MG63 (cell line): ENCODE measurements around the gene LYRM2. TPM values are rescaled to one million over a fixed set of nuclear protein-coding genes. Genes with fewer than 3 reads are reported as not detected.

Experiments
- DNase-seq: peaks from one replicate; pipeline ENCODE4 v3.0.0-alpha.2; 2020
- H3K27me3 ChIP-seq: fragments of 250-450 bp; sonication (Bioruptor Pico); 2 replicates; pipeline ENCODE4 v1.5.1; 2020; ENCODE audit warnings: mild to moderate bottlenecking, moderate library complexity
- H3K36me3 ChIP-seq: fragments of 250-450 bp; sonication (Bioruptor Pico); 2 replicates; pipeline ENCODE4 v1.5.1; 2020; ENCODE audit warnings: mild to moderate bottlenecking, moderate library complexity
- H3K4me3 ChIP-seq: fragments of 250-450 bp; sonication (Bioruptor Pico); 2 replicates; pipeline ENCODE4 v1.5.1; 2020; ENCODE audit warnings: mild to moderate bottlenecking, moderate library complexity
- H3K9me3 ChIP-seq: fragments of 250-450 bp; sonication (Bioruptor Pico); 2 replicates; pipeline ENCODE4 v1.5.1; 2020; ENCODE audit warnings: mild to moderate bottlenecking, moderate library complexity
- total RNA-seq: library from RNA; depleted of rRNA; stranded (reverse); fragments of >200 nt; shearing (Covaris generic); gene quantifications from 2 replicates; pipeline ENCODE4 v1.2.3, GENCODE V29; 2014; ENCODE audit warnings: low replicate concordance

The LYRM2 gene
- total RNA-seq, 1 experiment from 2014 or later, result 7.1 TPM

GRCh38 chr6:89613790-89614189 lies 24.8 kb downstream of the LYRM2 start:
- no peaks in the 10 kb centered on the region for H3K9me3 ChIP-seq
- no peaks in the 10 kb centered on the region for H3K27me3 ChIP-seq
- no peak for DNase-seq
- no peaks in the 10 kb centered on the region for H3K36me3 ChIP-seq
- no peak overlapping the region for H3K4me3 ChIP-seq

DNA sequence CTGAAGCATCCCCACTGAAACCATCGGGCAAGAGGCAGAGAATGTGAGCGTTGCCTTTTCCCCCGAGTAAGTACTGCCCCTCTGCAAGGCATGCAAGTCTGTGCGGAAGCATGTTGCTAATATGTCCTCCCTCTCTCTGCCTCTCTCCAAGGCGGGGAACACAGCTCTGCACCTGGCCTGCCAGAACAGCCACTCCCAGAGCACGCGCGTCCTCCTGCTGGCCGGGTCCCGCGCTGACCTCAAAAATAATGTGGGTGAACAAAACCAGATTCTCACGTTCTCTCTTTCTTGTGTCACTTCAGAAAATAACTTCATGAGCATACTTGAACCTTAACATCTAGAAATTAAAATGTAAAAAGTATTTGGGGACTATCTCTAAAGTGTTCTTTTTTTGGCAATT lies 26.4 kb downstream of the LYRM2 start:
- H3K36me3 ChIP-seq, result no peaks in the 10 kb centered on the region
- no peaks in the 10 kb centered on the region for H3K9me3 ChIP-seq
- no peak overlapping the region for H3K4me3 ChIP-seq
- DNase-seq, result no peak
- H3K27me3 ChIP-seq, result no peaks in the 10 kb centered on the region

- DNase-seq, result no peak
- no peaks in the 10 kb centered on the region for H3K9me3 ChIP-seq
- no peaks in the 10 kb centered on the region for H3K27me3 ChIP-seq
- no peaks in the 10 kb centered on the region for H3K36me3 ChIP-seq
- no peak overlapping the region for H3K4me3 ChIP-seq
Observed at GRCh38 chr6:89611666-89612065, 26.9 kb downstream of the LYRM2 start.

GRCh38 chr6:89610149-89610642 lies 28.4 kb downstream of the LYRM2 start:
- no peak overlapping the region for H3K4me3 ChIP-seq
- no peaks in the 10 kb centered on the region for H3K27me3 ChIP-seq
- peak; percentile 33 for DNase-seq
- no peaks in the 10 kb centered on the region for H3K36me3 ChIP-seq
- no peaks in the 10 kb centered on the region for H3K9me3 ChIP-seq

DNA sequence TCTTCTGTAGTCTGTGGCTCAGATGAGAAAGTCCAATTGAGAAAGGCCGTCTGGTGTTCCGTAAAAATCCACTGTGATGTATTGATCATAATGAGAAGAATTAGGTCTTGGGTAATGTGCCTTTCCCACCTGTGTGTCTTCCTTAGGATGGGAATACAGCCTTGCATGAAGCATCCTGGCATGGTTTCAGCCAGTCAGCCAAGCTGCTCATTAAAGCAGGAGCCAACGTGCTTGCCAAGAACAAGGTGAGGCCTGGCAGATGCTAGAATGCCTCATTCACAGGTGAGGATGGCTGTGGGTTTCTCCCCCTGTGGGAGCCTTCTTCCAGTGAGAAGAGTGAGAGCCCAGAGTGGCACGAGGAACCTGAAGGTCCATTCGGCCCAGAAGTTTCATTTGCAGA lies 32.7 kb downstream of the LYRM2 start:
- no peak for DNase-seq
- H3K9me3 ChIP-seq, result no peaks in the 10 kb centered on the region
- no peak overlapping the region for H3K4me3 ChIP-seq
- H3K36me3 ChIP-seq, result no peaks in the 10 kb centered on the region
- no peaks in the 10 kb centered on the region for H3K27me3 ChIP-seq

DNA sequence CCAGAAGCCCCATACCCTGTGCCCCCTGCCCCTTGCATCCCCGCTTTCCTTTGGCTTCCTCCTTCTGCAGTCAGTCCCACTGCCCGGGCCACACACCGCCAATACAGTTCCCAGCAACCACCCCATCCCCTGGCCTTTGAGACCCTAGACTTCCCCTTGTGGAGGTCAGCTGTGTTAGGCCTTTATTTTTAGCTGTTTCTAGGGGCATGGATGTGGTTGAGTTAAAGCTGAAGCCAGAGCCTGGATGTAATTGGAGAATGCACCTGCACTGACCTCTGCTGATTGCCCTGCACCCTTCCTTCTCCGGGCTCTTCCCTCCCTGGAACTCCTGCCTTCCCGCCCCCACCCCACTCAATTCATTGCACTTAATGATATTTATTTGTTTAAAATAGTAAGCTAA lies 33.9 kb downstream of the LYRM2 start:
- no peaks in the 10 kb centered on the region for H3K36me3 ChIP-seq
- DNase-seq, result no peak
- H3K27me3 ChIP-seq, result no peaks in the 10 kb centered on the region
- no peaks in the 10 kb centered on the region for H3K9me3 ChIP-seq
- H3K4me3 ChIP-seq, result no peak overlapping the region

- no peak for DNase-seq
- Histone ChIP-seq H3K27me3 (no peaks in the 10 kb centered on the region), H3K4me3 (no peak overlapping the region), H3K9me3 (no peaks in the 10 kb centered on the region), H3K36me3 (no peaks in the 10 kb centered on the region)
Observed at GRCh38 chr6:89602166-89602565, 36.4 kb downstream of the LYRM2 start.

DNA sequence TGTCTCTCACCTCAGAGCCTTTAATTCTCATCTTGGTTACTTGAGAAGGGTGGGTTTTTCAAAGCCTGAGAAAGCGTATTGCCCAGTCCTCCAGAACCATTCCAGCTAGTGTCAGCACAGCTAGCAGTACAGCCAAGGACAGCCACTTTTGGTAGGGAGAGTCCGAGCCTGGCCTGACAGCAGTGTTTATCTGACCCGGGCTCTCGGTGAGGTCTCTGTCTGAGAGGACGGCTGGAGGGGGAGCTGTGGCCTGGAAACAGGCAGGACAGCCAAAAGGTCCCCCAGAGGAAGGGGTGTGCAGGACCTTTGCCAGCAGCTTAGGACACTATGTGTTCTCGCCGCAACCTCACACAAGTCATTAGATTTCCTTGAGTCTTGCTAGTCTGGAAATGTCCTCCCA lies 38.8 kb downstream of the LYRM2 start:
- Histone ChIP-seq H3K27me3 (no peaks in the 10 kb centered on the region), H3K4me3 (no peak overlapping the region), H3K36me3 (no peaks in the 10 kb centered on the region), H3K9me3 (no peaks in the 10 kb centered on the region)
- DNase-seq, result no peak

- H3K9me3 ChIP-seq, result no peaks in the 10 kb centered on the region
- peak; percentile 5 for DNase-seq
- H3K27me3 ChIP-seq, result no peaks in the 10 kb centered on the region
- no peak overlapping the region for H3K4me3 ChIP-seq
- H3K36me3 ChIP-seq, result no peaks in the 10 kb centered on the region
Observed at GRCh38 chr6:89597988-89598387, 40.6 kb downstream of the LYRM2 start.

GRCh38 chr6:89597372-89597771 lies 41.2 kb downstream of the LYRM2 start:
- H3K36me3 ChIP-seq, result no peaks in the 10 kb centered on the region
- H3K27me3 ChIP-seq, result no peaks in the 10 kb centered on the region
- no peak overlapping the region for H3K4me3 ChIP-seq
- DNase-seq, result no peak
- no peaks in the 10 kb centered on the region for H3K9me3 ChIP-seq

GRCh38 chr6:89596484-89596883 lies 42.1 kb downstream of the LYRM2 start:
- H3K4me3 ChIP-seq, result no peak overlapping the region
- no peaks in the 10 kb centered on the region for H3K27me3 ChIP-seq
- no peaks in the 10 kb centered on the region for H3K9me3 ChIP-seq
- H3K36me3 ChIP-seq, result no peaks in the 10 kb centered on the region
- no peak for DNase-seq

- no peak overlapping the region for H3K4me3 ChIP-seq
- DNase-seq, result no peak
- no peaks in the 10 kb centered on the region for H3K9me3 ChIP-seq
- no peaks in the 10 kb centered on the region for H3K36me3 ChIP-seq
- H3K27me3 ChIP-seq, result no peaks in the 10 kb centered on the region
Observed at GRCh38 chr6:89596056-89596455, 42.5 kb downstream of the LYRM2 start.

DNA sequence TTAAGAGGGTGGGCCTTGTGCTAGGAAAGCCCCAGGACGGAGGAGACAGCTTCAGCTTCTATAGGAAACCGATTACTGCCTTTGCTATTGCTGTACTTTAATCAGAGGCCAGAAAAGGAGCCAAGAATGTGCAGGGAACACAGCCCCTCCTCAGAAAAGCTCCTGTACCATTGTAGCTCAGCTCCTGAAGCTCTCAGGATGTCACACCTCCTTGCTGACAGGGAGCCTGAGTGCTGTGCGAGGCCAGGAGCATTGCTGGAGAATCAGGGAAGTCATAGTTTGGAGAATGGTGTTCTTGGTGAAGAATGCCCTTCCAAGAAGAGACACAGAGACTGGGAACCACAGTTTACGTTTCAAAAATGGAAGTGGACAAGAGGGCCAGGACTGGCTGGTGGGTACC lies 46.8 kb downstream of the LYRM2 start:
- DNase-seq, result no peak
- no peaks in the 10 kb centered on the region for H3K27me3 ChIP-seq
- no peak overlapping the region for H3K4me3 ChIP-seq
- no peaks in the 10 kb centered on the region for H3K36me3 ChIP-seq
- no peaks in the 10 kb centered on the region for H3K9me3 ChIP-seq

- H3K4me3 ChIP-seq, result no peak overlapping the region
- no peaks in the 10 kb centered on the region for H3K27me3 ChIP-seq
- no peaks in the 10 kb centered on the region for H3K9me3 ChIP-seq
- no peak for DNase-seq
- no peaks in the 10 kb centered on the region for H3K36me3 ChIP-seq
Observed at GRCh38 chr6:89590133-89590532, 48.4 kb downstream of the LYRM2 start.

GRCh38 chr6:89589297-89590025 lies 49.1 kb downstream of the LYRM2 start:
- H3K9me3 ChIP-seq, result no peaks in the 10 kb centered on the region
- no peaks in the 10 kb centered on the region for H3K36me3 ChIP-seq
- no peak for DNase-seq
- no peak overlapping the region for H3K4me3 ChIP-seq
- no peaks in the 10 kb centered on the region for H3K27me3 ChIP-seq

- no peak overlapping the region for H3K4me3 ChIP-seq
- H3K9me3 ChIP-seq, result no peaks in the 10 kb centered on the region
- H3K36me3 ChIP-seq, result no peaks in the 10 kb centered on the region
- H3K27me3 ChIP-seq, result no peaks in the 10 kb centered on the region
- no peak for DNase-seq
Observed at GRCh38 chr6:89585154-89585553, 53.4 kb downstream of the LYRM2 start.

DNA sequence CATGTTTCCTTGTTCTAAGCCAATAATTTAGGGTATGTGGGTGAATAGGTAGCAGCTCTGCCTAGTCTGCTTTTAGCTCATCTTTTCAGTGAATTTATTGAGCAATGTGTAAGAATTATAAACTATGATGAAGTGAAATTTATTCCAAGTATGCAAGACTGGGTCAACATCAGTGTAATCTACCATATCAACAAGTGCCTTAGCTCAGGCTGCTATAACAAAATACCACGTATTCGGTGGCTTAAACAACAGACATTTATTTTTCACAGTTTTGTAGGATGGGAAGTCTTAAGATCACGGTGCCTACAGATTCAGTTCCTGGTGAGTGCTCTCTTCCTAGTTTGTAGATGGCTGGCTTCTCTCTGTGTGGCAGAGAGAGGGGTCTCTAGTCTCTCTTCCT lies 54.0 kb downstream of the LYRM2 start:
- no peak for DNase-seq
- H3K36me3 ChIP-seq, result no peaks in the 10 kb centered on the region
- no peak overlapping the region for H3K4me3 ChIP-seq
- H3K9me3 ChIP-seq, result no peaks in the 10 kb centered on the region
- H3K27me3 ChIP-seq, result no peaks in the 10 kb centered on the region

DNA sequence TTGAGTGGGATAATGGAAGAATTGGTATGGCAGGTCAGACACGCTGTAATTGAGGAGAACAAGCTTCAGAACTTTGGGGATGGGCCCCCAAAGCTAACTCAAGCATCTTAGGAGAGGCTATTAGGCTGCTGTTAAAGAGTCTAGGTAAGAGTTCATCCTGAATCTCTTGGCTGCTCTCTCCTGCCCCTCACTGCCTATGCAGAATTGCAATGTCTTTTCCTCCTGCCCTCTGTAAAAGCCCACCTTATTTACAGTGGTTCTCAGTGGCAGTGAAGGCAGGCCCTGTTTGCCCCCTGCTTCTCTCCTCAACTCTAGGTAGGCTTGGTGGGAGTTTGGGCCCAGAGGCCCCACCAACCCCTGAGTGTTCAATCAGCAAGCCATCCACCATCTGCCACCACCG lies 55.0 kb downstream of the LYRM2 start:
- Histone ChIP-seq H3K9me3 (no peaks in the 10 kb centered on the region), H3K4me3 (no peak overlapping the region), H3K36me3 (no peaks in the 10 kb centered on the region), H3K27me3 (no peaks in the 10 kb centered on the region)
- no peak for DNase-seq
